ENCODE results near the gene TMEM250.
"Not testable (repeated sequence)": the region's sequence is repeated elsewhere in the genome, so short reads cannot be mapped to it uniquely, and the experiment has no call there.

Gene TMEM250

GRCh38 chr9:136110082-136111061 is 8.3 kb downstream of the TMEM250 start:
- no peak for DNase-seq

- DNase-seq = peak; percentile 63 to 87
These were observed 9.2 kb downstream of the TMEM250 start for GRCh38 chr9:136109351-136110081.

- no peak for DNase-seq
These were observed 9.9 kb downstream of the TMEM250 start for GRCh38 chr9:136108648-136109266.

GRCh38 chr9:136107953-136108647 is 10.6 kb downstream of the TMEM250 start:
- peak in 1 of 2 experiments; percentile 25 for DNase-seq

- DNase-seq = no peak
These were observed 11.3 kb downstream of the TMEM250 start for GRCh38 chr9:136107155-136107952.

GRCh38 chr9:136105398-136106135 is 13.1 kb downstream of the TMEM250 start:
- no peak for DNase-seq

GRCh38 chr9:136104916-136105315 is 13.8 kb downstream of the TMEM250 start:
- no peak for DNase-seq

- DNase-seq = no peak
These were observed 14.2 kb downstream of the TMEM250 start for GRCh38 chr9:136104488-136104800.

GRCh38 chr9:136103651-136104487 is 14.8 kb downstream of the TMEM250 start:
- DNase-seq = no peak

- not testable (repeated sequence) for DNase-seq
These were observed 17.0 kb downstream of the TMEM250 start for GRCh38 chr9:136101615-136102074.

- peak in 1 of 2 experiments; percentile 47 for DNase-seq
These were observed 17.7 kb downstream of the TMEM250 start for GRCh38 chr9:136100700-136101614.

- no peak for DNase-seq
These were observed 19.1 kb downstream of the TMEM250 start for GRCh38 chr9:136099542-136099941.

GRCh38 chr9:136098844-136099243 is 19.8 kb downstream of the TMEM250 start:
- no peak for DNase-seq

GRCh38 chr9:136098210-136098609 is 20.5 kb downstream of the TMEM250 start:
- no peak for DNase-seq

- no peak for DNase-seq
These were observed 22.1 kb downstream of the TMEM250 start for GRCh38 chr9:136096505-136097001.

- peak in 1 of 2 experiments; percentile 48 for DNase-seq
These were observed 23.3 kb downstream of the TMEM250 start, which contains the start of gene NACC2 for GRCh38 chr9:136095070-136096058. Gene NACC2, minus strand, starts transcription at chr9:136095289. Its CDS starts 44,768 bp downstream, at chr9:136050521.
